ENCODE data around the gene SCLT1. TPM values are rescaled to one million over a fixed set of nuclear protein-coding genes. Genes with fewer than 3 reads are reported as not detected.
A peak's percentile ranks its signal among the peaks of the same experiment; 100 is the strongest.
"Not testable (repeated sequence)": the region's sequence is repeated elsewhere in the genome, so short reads cannot be mapped to it uniquely, and the experiment has no call there.

Gene SCLT1
- total RNA-seq, 1 experiment from 2014 or later = 12.5 TPM

DNA sequence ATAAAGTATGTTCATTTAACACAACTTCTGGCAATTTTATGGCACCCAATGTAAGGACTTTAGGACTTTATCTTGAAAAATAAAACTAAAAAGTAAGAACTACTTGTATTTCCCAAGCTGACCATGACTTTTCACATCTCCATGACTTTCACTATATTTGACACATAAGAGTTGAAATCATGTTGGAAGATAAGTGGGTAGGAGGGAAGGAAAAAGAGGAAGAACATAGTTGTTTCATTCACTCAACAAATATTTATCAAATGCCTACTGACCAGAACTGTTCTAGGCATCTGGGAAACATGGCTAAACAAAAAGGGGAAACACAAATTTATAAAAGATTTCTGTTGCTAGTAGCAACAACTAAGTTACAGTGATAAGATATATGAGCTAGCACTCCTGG is 16.0 kb downstream of the SCLT1 start:
- DNase-seq (ENCODE audit: low spot score) = no peak

DNA sequence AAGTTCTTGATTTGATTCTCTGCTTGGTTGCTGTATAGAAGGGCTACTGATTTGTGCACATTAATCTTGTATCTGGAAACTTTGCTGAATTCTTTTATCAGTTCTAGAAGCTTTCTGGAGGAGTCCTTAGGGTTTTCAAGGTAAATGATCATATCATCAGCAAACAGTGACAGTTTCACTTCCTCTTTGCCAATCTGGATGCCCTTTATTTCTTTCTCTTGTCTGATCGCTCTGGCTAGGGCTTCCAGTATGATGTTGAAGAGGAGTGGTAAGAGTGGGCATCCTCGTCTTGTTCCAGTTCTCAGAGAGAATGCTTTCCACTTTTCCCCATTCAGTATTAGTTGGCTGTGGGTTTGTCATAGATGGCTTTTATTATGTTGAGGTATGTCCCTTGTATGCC is 23.8 kb downstream of the SCLT1 start:
- DNase-seq (ENCODE audit: low spot score) = not testable (repeated sequence)

DNA sequence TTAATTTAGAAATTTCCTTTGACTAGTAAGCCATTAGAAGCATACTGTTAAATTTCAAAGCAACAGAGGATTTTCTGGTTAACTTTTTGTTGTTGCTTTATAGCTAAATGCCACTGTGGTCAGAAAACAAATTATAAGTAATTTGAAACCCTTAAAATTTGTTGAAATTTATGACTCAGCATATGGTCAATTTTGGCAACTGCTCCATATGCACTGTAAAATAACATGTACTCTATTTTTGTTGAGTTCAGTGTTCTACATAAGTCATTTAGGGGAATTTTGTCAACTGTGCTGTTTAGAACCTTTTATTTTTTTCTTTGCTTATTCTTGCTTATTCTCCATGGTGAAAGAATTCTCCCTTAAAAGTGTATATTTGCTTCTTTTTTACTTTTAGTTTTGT is 28.6 kb downstream of the SCLT1 start:
- DNase-seq (ENCODE audit: low spot score) = no peak

DNA sequence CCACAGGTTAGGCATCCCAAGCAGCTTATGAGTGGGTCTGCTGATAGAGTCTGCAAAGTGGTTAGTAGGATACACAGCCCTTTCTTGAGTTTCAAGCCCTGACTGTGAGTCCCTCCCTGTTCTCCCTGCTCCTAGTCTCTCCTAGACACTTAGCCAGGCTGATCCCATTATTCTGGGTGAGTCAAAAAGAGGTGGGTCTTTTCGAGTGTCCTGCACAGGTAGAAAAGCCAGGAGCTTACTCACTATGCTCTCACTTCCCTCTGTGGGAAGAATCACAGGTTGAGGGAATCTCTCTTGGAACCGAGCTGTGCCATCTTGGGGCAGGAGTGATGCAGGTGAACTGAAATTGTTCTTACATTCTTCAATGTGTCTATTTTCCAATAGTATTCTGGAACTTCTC is 29.7 kb downstream of the SCLT1 start:
- no peak for DNase-seq (ENCODE audit: low spot score)

DNA sequence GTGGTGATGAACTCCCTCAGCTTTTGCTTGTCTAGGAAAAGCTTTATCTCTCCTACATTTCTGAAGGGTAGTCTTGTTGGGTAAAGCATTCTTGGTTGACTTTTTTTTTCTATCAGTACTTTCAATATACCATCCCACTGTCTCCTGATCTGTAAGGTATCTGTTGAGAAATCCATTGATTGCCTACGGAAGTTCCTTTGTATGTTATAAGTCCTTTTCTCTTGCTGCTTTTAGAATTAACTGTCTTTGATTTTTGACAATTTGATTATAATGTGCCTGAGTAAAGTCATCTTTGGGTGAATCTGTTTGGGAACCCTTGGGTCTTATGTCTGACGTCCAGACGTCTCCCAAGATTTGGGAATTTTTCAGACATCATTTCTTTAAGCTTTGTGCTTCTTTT is 30.8 kb downstream of the SCLT1 start:
- DNase-seq (ENCODE audit: low spot score) = no peak

DNA sequence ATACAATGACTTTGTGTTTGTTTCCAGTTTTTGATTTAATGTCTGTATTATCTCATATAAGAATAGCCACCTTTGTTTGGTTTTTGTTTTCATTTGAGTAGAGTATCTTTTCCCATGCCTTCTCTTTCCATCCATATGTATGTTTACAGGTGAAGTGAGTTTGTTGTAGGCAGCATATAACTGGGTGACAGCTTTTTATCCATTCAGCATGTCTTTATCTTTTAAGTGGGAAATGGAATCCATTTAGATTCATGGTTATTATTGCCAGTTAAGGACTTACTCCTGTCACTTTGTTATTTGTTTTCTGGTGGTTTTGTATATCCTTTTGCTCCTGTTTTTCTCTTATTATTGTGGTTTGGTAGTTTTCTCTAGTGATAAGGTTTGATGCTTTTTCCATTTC is 34.3 kb downstream of the SCLT1 start:
- no peak for DNase-seq (ENCODE audit: low spot score)

DNA sequence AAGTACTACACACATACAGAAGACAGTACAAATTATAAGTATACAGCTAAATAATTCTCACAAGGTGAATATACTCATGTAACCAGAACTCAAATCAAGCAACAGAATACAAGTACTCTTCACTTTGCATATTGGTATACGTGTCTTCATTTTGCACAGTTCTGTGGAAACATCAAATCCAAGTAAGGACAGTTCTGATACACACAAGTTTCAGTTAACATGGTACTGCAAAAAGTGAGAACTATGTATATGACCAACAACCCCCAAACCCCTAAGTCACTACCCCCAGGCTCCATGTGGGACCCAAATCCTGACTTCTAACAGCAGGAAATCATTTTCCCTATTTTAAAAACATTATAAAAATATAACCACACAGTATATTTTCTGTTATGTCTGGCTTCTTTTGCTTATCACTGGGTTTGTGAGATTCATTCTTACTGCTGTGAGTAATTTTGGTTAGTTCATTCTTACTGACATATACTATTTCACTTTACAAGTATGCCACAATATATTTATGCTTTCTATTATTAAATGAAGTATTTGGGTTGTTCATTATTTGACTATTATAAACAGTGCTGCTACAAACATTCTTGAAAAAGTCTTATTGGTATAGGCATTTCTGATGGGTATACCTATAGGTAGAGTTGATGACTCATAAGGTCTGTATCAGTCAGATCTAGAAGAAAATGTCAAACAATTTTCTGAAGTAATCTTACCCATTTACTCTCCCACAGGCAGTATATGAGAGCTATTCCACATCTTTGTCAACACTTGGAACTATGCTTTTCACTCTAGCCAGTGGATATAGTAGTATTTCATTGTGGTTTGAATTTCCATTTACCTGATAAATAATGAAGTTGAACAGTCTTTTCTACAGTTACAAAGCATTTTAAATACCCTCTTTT is 47.0 kb downstream of the SCLT1 start:
- no peak for DNase-seq (ENCODE audit: low spot score)

DNA sequence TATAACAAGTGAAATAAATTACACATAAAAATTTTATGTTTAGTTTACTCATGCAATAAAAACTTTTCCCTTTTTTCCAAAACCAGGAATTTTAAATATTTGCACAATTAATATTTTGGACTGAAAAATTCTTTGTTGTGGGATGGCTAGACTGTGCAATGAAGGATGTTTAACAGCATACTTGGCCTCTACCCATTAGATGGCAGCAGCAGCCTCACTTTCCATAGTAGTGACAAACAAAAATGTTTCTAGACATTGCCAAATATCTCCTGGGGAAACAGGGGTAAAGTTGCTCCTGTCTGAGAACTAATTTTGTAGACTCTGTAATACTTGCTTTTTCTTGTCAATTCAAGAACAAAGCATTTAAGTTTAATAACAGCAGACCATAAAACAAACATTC is 49.8 kb downstream of the SCLT1 start:
- DNase-seq (ENCODE audit: low spot score) = peak; percentile 16

DNA sequence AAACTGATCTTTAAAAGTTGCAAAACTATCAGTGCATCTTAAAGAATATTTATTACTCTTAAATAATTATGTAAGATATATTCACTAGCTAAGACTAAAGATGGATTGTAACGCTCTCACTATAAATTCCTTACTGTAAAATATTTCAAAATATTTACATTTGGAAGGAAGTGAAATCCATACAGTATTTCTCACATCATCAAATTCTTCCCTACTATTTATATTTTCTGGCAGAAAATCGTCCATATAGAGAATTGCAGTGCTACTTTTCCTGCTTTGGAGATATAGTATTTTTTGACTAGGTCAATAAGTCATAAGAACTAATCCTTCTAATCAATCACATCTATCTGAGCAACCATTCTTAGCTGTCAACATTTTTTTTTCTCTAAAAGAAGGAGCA is 52.9 kb downstream of the SCLT1 start:
- no peak for DNase-seq (ENCODE audit: low spot score)

DNA sequence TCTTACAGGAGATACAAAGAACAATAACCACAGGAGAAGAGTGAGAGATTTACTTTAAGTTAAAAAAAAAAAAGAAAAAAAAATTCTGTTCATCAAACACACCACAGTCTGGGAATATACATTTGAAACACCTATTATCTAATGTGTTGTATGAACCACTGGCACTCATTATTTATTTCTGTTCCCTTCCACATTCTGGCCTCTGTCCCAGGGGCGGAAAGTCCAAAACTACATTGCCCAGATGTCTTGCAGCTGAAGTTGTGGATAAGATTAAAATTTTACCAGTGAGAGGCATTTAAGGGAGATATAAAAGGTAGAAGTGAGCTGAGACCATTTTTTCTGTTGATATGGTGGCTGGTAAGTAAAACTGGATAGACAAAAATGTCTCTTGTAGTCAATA is 56.2 kb downstream of the SCLT1 start:
- DNase-seq (ENCODE audit: low spot score) = no peak

DNA sequence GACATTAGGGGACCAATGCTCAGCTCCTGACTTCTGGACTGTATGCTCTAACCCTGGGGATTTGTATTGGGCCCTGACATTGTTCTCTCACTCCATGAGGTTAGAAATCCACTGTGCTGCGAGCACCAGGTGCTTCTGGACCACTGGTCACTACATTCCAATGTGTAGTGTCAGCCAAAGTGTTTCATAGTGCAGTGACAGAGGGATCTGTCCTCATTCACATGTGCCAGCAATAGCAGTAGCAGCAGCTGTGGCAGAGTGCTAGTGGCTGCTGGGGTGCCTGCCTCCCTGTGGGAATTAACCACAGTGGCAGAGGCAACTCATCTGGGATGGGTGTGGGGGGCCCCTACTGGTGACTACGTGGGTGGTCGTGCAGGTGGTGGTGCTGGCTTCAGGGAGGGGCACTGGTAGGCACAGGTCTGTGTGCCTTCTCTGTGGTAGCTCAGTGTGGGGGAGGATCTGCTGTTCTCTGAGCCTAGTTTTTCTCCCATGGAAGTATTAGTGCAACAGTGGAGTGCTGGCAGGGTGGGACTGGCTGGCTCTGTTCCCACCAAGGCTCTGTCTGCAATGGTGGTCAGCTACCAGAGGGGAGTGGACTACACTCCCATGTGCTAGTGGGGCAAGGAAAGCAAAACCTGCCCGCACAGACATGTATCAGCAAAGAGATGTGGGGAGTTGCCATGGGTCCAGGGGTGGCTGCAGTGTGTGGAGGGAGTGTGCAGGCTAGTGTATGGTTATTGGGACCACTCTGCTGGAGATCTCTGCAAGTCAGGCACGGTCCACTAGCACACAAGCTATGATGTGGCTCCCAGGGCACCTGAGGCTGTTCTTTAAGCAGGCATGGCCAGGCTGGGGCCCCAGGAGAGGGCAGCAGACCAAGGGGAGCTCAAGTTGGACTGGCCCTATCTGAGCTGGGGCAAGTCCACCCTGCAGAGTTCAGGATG is 78.5 kb downstream of the SCLT1 start:
- no peak for DNase-seq (ENCODE audit: low spot score)

DNA sequence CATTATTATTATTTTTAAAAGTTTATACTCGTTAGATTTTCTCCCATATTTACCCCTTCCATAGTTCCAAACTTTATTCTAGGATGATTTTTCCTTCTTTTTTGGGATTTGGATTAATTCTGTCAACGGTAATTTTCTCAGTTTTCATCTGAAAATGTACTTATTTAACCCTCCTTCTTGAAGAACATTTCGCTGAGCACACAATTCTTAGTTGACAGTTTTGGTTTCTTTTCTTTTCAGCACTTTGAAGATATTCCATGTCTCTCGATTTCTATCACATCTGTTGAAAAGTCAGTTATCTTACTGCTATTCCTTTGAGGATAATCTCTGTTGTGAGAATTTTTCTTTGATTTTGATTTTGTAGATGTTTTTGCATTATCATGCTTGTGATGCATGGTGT is 85.2 kb downstream of the SCLT1 start:
- DNase-seq (ENCODE audit: low spot score) = no peak

DNA sequence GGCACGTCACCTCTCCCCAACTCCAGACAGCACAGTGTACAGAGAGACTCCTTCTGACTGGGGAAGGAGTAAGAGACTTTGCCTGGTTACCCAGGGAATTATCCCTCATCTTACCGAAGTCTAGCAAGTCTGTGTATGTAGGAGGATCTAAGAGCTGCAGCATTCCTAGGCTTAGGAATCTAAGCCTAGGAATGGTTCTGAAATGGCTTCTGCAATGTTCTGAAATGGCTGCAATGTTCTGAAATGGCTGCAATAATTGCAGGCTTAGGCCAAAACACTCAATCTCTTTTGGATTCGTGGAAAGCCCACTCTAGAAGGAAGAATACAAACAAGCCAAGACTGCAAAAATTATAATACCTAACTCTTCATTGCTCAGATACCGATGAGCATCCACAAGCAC is 106.4 kb downstream of the SCLT1 start:
- DNase-seq (ENCODE audit: low spot score) = no peak

DNA sequence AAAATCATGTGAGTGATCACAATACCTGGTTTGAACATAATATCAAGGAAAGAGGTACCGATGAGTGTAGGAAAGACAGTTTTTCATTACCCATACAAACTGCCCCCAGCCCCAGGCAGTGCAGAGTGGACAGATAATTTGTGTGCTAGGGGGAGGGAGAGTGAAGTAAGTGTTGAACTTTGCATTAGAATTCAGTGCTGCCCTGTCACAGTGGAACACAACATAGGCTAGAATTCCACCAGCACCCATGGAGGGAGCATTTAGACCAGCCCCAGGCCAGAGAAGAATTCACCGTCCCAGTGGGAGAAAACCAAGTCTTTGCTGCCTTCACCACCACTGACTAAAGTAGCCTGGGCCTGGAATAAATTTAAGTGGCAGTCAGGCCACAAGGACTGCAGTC is 107.3 kb downstream of the SCLT1 start:
- no peak for DNase-seq (ENCODE audit: low spot score)

DNA sequence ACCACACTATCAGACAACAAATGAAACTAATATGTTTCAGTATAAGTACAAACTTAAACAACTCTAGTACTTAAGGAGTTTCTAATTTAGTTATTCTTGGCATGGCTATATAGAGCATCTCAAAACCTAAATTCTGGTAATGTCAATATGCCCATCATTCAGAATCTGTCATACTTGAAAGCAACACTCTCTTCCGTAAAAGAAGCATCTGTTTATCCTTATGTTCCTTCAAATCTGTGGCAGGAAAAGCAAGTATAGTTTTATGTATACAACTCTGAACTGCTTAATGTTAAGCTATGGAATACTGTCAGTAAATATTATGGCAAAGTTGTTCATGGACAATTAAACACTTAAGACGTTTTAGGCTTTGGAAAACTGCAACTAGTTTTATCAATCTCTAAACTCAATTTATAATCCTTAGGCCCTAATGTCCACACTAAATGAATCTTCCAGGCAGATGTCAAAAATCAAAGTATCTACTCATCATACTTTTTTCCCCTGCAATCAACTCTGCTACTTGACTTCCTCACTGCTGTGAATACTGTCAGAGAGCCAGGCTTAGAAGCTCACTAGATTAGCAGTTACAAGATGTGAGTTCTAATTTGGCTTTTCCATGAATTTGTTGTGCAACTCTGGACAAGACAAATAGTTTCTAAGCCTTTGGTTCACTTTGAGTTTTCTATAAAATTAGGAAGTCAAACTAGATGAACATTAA is 109.4 kb downstream of the SCLT1 start:
- no peak for DNase-seq (ENCODE audit: low spot score)

DNA sequence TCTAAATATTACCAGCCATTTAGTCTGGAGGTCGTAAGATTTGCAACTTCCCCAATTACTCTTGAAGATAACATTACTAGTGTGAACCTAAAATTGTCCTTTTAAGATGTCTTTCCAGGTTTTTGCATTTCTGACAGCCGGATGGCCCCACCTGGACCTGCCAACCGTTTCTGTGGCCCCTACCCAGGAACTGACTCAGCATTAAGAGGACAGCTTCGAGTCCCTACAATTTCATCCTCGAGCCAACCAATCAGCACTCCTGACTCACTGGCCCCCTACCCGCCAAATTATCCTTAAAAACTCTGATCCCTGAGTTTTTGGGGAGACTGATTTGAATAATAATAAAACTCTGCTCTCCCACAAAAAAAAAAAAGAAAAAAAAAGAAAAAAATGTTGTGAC is 112.0 kb downstream of the SCLT1 start:
- no peak for DNase-seq (ENCODE audit: low spot score)

DNA sequence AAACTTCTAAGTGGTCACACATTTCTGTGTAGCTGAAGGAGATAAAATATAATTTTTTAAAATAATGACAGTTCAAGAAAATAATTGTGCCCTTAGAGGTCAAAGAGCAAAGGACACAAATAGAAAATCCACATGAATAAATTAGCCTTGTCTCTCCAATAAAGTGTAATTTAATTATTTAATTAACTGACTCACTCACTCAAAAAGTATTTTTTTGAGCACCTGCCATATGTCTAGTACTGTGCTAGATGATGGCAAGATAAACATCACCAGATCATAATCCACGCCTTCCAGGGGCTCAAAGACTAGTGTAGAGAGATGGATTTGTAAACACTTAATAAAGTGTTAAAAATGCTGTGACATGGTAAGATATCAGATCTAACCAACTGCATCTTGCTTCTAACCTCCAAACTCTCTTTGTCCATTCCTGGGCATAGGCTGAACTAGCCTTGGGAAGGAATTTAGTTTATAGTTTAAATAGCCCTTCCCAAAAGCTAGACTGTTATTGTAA is 112.5 kb downstream of the SCLT1 start:
- DNase-seq (ENCODE audit: low spot score) = no peak

DNA sequence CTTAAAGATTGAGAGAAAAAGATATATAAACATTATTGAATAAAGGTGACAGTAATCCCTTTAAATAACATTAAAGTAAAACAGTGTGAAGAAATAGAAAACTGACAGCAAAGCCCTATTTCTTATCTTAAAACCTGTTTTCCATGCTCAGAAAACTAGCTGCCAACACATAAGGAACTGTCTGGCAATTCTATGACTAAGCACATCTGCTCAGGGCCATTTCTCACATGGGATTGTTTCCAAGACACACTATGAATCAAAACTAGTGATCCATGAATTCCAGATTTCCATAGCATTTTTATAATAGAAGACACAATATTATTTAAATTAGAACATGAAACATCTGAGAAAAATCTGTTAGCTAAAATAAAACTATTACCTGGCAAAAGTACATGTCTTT is 113.4 kb downstream of the SCLT1 start:
- DNase-seq (ENCODE audit: low spot score) = no peak

DNA sequence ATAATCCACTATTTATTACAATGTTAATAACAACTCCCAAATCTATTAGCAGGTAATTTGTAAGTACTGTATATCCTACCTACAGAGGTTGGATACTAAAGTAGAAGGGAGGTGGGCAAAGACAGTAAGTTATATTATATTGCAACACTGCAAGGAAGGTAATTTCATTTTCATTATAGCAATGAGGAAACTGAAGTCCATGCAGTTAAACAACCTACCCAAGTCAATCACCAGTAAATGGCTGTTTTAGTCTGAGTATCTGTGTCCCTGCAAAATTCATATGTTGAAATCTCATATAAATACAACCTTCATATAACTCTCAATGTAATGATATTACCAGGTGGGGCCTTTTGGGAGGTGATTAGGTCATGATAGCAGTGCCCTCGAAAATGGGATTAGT is 114.4 kb downstream of the SCLT1 start:
- DNase-seq (ENCODE audit: low spot score) = no peak

DNA sequence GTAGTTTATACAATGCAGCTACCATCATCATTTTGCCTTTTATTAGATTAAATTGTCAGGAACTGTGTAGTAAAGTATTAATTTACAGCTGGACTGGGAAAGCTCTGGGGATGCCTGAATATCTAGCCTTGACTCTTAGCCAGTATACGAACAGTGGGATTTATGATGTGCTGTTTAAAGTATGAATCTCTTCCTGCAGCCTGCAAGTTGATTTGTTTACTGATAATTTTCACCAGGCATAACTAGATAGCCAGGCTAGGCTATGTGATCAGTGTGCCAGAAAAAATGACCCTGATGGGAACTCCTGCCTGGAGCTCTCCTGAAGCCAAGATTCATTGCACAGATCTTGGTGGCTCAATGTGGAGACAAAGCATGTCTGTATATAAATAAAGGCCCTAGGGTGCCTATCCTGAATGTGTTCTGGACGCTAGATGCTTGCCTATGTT is 119.2 kb downstream of the SCLT1 start:
- DNase-seq (ENCODE audit: low spot score) = no peak

DNA sequence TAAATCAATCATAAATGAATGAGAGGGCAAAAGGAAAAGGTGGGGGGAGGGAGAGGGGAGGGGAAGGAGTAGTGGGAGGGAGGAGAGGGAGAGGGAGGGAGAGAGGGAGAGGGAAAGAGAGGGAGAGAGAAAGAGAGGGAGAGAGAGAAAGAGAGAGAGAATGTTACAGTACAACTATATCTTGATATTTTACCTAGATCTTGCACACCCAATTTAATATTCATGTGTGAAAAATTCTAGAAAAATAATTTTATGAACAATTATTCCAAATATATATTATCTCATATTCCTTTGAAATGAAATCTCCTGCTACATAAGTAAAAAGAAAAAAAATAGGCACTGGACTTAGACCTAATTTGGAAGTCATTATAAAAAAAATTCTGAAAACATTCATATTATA is 120.0 kb downstream of the SCLT1 start:
- no peak for DNase-seq (ENCODE audit: low spot score)

DNA sequence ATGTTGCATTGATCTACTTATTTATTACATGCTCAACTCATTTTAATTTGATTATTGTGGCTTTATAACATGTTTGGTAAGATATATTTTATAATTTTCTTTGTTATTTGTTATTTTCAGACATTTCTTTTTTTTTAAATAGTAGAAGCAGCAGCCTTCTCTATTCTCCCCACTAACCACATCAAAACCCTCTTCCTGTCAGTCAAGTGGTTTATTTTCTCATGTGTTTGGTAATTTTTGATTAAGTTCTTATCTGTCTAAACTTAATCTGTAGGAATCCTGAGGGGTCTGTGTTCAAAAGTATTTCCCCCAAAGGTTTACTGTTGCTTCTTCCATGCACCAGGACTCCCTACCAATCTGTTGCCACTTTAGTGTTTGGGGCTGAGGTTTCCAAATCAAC is 131.9 kb downstream of the SCLT1 start:
- no peak for DNase-seq (ENCODE audit: low spot score)
